GM19463 (cell line): ENCODE results near the gene ZBTB48.

Experiments
- ATAC-seq: cut with Tn5 transposase; IDR thresholded peaks from one replicate; pipeline ENCODE4 v1.9.1; 2021; ENCODE audit warnings: mild to moderate bottlenecking, moderate library complexity; ENCODE audit not compliant: unreplicated experiment

ZBTB48 gene

GRCh38 chr1:6603915-6604558 is 24.2 kb downstream of the ZBTB48 start:
- ATAC-seq, result no peak

- peak; percentile 34 for ATAC-seq
Observed at GRCh38 chr1:6612641-6613360, 33.0 kb downstream of the ZBTB48 start.

GRCh38 chr1:6613361-6614018 is 33.7 kb downstream of the ZBTB48 start, which contains the start of gene PHF13:
Gene PHF13, plus strand, starts transcription at chr1:6613731. Its CDS starts 336 bp downstream, at chr1:6614067.
- peak; percentile 92 for ATAC-seq

- ATAC-seq, result no peak
Observed at GRCh38 chr1:6614019-6614928, 34.5 kb downstream of the ZBTB48 start.

GRCh38 chr1:6614929-6615785 is 35.4 kb downstream of the ZBTB48 start:
- no peak for ATAC-seq

GRCh38 chr1:6619045-6619444 is 39.3 kb downstream of the ZBTB48 start:
- ATAC-seq, result no peak

GRCh38 chr1:6621429-6622391 is 41.9 kb downstream of the ZBTB48 start:
- ATAC-seq, result no peak

- ATAC-seq, result no peak
Observed at GRCh38 chr1:6622396-6623152, 42.8 kb downstream of the ZBTB48 start.

- ATAC-seq, result no peak
Observed at GRCh38 chr1:6623269-6623965, 43.6 kb downstream of the ZBTB48 start.

GRCh38 chr1:6624710-6625583 is 45.2 kb downstream of the ZBTB48 start, which contains the start of gene THAP3:
Gene THAP3, plus strand, starts transcription at chr1:6624868. Its CDS starts 351 bp downstream, at chr1:6625219.
- peak; percentile 87 for ATAC-seq

GRCh38 chr1:6625584-6626149 is 45.9 kb downstream of the ZBTB48 start:
- ATAC-seq, result no peak

GRCh38 chr1:6627031-6627430 is 47.2 kb downstream of the ZBTB48 start:
- no peak for ATAC-seq

GRCh38 chr1:6627841-6628545 is 48.2 kb downstream of the ZBTB48 start:
- ATAC-seq, result no peak

GRCh38 chr1:6628971-6629479 is 49.2 kb downstream of the ZBTB48 start:
- no peak for ATAC-seq

GRCh38 chr1:6630027-6630426 is 50.2 kb downstream of the ZBTB48 start:
- no peak for ATAC-seq
